Measurements from ENCODE around the gene SLC35A3. TPM values are rescaled to one million over a fixed set of nuclear protein-coding genes. Genes with fewer than 3 reads are reported as not detected.

Gene SLC35A3
- total RNA-seq, 1 donor from 2014 or later = 24.2 TPM

DNA sequence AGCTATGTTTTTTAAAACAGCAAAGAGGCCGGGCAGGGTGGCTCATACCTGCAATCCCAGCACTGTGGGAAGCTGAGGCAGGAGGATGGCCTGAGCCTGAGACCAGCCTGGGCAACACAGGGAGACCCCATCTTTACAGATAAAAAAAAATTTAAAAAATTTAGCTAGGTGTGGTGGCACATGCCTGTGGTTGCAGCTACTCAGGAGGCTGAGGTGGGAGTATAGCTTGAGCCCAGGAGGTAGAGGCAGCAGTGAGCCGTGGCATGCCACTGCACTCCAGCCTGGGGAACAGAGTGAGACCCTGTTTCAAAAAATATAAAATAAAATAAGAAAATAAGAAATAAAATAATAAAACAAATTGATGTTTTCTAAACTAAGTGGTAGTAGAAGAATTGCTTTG, 8.4 kb downstream of the SLC35A3 start:
- Mint-ChIP-seq H3K27me3 (ENCODE audit: low read depth) (no peaks in the 10 kb centered on the region), H3K27ac (no peak overlapping the region), H3K36me3 (peaks cover 10% of the 10 kb centered on the region), H3K4me1 (no peaks in the 10 kb centered on the region), H3K9me3 (no peaks in the 10 kb centered on the region), H3K4me3 (no peak overlapping the region)
- no peak for DNase-seq (ENCODE audit: low spot score in 2 of 2, unreplicated experiment in 2 of 2)
- TF ChIP-seq, protein P1, sequence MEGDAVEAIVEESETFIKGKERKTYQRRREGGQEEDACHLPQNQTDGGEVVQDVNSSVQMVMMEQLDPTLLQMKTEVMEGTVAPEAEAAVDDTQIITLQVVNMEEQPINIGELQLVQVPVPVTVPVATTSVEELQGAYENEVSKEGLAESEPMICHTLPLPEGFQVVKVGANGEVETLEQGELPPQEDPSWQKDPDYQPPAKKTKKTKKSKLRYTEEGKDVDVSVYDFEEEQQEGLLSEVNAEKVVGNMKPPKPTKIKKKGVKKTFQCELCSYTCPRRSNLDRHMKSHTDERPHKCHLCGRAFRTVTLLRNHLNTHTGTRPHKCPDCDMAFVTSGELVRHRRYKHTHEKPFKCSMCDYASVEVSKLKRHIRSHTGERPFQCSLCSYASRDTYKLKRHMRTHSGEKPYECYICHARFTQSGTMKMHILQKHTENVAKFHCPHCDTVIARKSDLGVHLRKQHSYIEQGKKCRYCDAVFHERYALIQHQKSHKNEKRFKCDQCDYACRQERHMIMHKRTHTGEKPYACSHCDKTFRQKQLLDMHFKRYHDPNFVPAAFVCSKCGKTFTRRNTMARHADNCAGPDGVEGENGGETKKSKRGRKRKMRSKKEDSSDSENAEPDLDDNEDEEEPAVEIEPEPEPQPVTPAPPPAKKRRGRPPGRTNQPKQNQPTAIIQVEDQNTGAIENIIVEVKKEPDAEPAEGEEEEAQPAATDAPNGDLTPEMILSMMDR (IDR thresholded peaks at IDR 0.05; ENCODE audit: unreplicated experiment) = no peak

DNA sequence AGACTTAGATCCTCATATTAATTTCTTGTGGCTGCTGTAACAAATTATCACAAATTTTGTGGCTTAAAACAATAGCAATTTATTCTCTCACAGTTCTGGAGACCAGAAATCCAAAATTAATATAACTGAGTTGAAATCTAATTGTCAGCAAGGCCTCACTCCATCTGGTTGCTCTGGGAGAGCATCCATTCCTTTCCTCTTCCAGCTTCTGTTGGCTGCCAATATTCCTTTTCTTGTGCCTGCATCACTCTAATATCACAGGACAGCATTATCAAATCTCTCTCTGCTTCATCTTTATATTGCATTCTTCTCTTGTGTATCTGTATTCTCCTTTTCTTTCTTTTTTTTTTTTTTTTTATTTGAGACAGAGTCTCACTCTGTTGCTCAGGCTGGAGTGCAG, 9.3 kb downstream of the SLC35A3 start:
- H3K36me3 Mint-ChIP-seq = peaks cover 13% of the 10 kb centered on the region
- TF ChIP-seq, protein P1 (IDR thresholded peaks at IDR 0.05; ENCODE audit: unreplicated experiment) = no peak
- H3K4me3 Mint-ChIP-seq = no peak overlapping the region
- H3K27ac Mint-ChIP-seq = no peak overlapping the region
- no peaks in the 10 kb centered on the region for H3K27me3 Mint-ChIP-seq (ENCODE audit: low read depth)
- no peaks in the 10 kb centered on the region for H3K4me1 Mint-ChIP-seq
- H3K9me3 Mint-ChIP-seq = peaks cover 3% of the 10 kb centered on the region
- no peak for DNase-seq (ENCODE audit: low spot score in 2 of 2, unreplicated experiment in 2 of 2)

DNA sequence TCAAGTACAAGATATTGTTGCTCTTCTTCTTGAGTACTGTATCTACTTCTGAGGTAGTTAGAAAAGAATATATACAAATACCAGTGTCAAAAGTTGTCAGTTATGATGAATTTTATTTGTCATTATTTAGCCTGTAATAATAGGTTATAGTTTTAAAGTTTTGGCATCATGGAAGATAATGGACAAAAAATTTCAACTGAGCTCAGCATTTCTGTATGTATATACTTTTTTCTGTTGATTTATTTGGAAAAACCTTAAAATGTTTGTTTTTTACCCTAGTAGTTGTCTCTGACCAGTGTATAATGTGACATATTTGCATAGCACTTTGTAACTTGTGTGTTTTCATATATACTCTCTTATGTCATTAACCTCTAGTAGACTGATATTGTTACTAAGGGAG, 11.1 kb downstream of the SLC35A3 start:
- TF ChIP-seq, protein P1 (IDR thresholded peaks at IDR 0.05; ENCODE audit: unreplicated experiment) = no peak
- Mint-ChIP-seq H3K4me1 (no peaks in the 10 kb centered on the region), H3K36me3 (peaks cover 26% of the 10 kb centered on the region), H3K4me3 (no peak overlapping the region), H3K27me3 (ENCODE audit: low read depth) (no peaks in the 10 kb centered on the region), H3K9me3 (peaks cover 20% of the 10 kb centered on the region), H3K27ac (no peak overlapping the region)
- no peak for DNase-seq (ENCODE audit: low spot score in 2 of 2, unreplicated experiment in 2 of 2)

DNA sequence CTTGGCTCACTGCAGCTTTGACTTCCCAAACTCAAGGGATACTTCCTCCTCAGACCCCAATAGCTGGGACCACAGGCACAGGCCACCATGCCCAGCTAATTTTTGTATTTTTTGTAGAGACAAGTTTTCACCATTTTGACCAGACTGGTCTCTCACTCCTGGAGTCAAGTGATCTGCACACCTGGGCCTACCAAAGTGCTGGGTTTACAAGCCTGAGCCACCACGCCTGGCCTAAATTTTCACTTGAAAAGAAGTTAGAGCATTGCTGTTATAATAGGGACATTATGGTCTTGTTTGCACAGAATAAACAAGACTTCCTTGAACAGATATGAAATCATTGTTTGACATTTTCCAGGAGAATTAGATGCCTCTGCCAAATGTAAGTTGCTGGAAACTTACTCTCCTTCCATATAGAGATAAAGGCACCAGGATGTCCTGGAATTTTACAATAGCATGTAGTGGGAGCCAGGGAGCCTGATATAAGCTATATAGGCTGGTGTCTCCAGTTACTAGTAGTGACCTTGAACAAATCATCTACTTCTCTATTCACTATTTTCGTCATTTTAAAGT, 16.9 kb downstream of the SLC35A3 start:
- TF ChIP-seq, protein P1 (IDR thresholded peaks at IDR 0.05; ENCODE audit: unreplicated experiment) = no peak
- Mint-ChIP-seq H3K27ac (no peak overlapping the region), H3K4me1 (no peaks in the 10 kb centered on the region), H3K27me3 (ENCODE audit: low read depth) (no peaks in the 10 kb centered on the region), H3K4me3 (no peak overlapping the region), H3K9me3 (peaks cover 28% of the 10 kb centered on the region), H3K36me3 (peaks cover 39% of the 10 kb centered on the region)
- DNase-seq (ENCODE audit: low spot score in 2 of 2, unreplicated experiment in 2 of 2) = no peak

DNA sequence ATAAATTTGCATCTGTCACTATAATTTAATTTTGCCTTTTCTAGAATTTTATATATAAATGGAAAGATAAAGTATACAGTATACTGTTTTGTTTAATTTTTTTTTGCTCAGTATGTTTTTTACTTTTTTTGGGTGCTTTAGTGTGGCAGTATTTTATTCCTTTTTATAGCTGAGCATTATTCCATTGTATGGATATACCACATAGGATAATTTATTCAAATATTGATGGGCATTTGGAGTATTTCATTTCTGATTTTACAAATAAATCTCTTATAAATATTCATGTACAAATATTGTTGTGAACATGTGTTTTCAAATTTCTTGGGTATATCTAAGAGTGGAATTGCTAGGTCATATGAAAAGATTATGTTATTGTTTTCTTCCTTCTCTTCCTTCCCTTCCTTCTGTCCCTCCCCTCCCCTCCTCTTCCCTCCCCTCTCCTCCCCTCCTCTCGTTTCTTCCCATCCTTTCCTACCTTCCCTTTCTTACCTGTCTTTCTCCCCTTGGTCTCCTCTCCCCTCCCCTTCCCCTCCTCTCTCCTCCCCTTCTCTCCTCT, 18.5 kb downstream of the SLC35A3 start:
- Mint-ChIP-seq H3K4me3 (no peak overlapping the region), H3K4me1 (no peaks in the 10 kb centered on the region), H3K9me3 (peaks cover 40% of the 10 kb centered on the region), H3K36me3 (peaks cover 51% of the 10 kb centered on the region), H3K27me3 (ENCODE audit: low read depth) (no peaks in the 10 kb centered on the region), H3K27ac (no peak overlapping the region)
- TF ChIP-seq, protein P1 (IDR thresholded peaks at IDR 0.05; ENCODE audit: unreplicated experiment) = no peak
- DNase-seq (ENCODE audit: low spot score in 2 of 2, unreplicated experiment in 2 of 2) = no peak
